ENCODE data around the gene KRTAP2-1.
"Not testable (repeated sequence)": the region's sequence is repeated elsewhere in the genome, so short reads cannot be mapped to it uniquely, and the experiment has no call there.

KRTAP2-1 gene

GRCh38 chr17:41055130-41055529 lies 8.0 kb upstream of the KRTAP2-1 start, which contains the start of gene KRTAP2-2:
KRTAP2-2 (minus strand) TSS chr17:41055230; CDS start chr17:41055211, 19 bp downstream.
- DNase-seq: not testable (repeated sequence)

DNA sequence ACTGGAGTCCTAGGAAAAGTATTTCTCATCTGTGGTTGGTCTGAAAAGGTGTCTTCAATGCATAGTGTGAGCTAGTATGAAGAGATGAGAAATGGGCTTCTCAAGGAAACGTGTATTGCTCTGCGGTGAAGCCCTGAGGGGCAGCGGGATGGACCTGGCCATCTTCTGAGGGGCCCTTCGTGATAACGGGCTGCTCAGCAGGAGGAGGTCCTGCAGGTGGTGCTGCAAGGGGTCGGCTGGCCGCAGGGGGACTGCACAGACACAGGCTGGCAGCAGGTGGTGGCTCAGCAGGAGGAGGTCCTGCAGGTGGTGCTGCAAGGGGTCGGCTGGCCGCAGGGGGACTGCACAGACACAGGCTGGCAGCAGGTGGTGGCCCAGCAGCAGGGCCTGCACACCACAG lies 7.4 kb upstream of the KRTAP2-1 start:
- not testable (repeated sequence) for DNase-seq

- DNase-seq: no peak
These were observed 6.9 kb upstream of the KRTAP2-1 start for GRCh38 chr17:41054025-41054424.

- DNase-seq: no peak
These were observed 5.5 kb upstream of the KRTAP2-1 start for GRCh38 chr17:41052566-41052965.

- no peak for DNase-seq
These were observed 2.0 kb upstream of the KRTAP2-1 start for GRCh38 chr17:41049110-41049509.

GRCh38 chr17:41048441-41048840 lies 1.3 kb upstream of the KRTAP2-1 start:
- no peak for DNase-seq

DNA sequence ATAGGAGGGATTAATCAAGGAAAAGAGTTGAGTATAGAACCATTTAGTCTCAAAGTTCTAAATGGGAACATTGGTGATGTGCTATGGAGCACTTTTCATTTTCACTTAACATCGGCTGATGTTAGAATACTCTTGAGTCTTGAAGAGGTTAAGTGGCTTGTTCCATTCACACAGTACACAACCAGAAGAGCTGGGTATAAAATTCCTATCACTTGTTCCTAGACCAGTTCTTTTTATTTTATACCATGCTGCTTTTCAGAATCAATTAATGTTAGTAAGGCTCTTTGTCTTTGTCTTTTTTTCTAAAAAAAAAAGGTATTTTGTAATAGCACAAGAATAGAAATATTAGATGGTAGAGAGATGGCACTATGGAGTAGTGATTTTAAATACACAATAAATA lies 4.2 kb downstream of the KRTAP2-1 start:
- no peak for DNase-seq

GRCh38 chr17:41040783-41041571 lies 6.1 kb downstream of the KRTAP2-1 start, which contains the start of gene KRTAP1-1:
KRTAP1-1 (minus strand) TSS chr17:41041450; CDS start chr17:41041397, 53 bp downstream.
- DNase-seq: peak; percentile 64

DNA sequence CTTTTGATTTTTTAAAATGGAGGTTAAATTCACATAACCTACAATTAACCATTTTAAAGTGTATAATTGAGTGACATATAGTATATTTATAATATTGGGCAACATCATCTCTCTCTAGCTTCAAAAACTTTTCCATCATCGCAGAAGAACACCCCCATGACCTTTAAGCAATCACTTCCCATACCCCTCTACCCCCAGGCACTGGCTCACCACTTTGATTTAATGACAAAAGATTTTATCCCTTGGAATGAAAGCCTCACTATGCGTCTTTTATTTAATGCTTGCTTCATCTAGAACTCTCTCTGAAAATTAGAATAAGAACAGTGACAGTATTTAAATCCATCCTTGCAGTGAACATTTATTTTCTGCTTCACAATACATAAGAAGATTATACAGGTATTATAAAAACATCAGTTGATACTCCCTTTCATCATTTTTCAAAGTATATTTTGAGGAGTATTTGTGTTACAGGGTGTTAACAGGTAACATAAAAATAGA lies 9.2 kb downstream of the KRTAP2-1 start:
- no peak for DNase-seq

DNA sequence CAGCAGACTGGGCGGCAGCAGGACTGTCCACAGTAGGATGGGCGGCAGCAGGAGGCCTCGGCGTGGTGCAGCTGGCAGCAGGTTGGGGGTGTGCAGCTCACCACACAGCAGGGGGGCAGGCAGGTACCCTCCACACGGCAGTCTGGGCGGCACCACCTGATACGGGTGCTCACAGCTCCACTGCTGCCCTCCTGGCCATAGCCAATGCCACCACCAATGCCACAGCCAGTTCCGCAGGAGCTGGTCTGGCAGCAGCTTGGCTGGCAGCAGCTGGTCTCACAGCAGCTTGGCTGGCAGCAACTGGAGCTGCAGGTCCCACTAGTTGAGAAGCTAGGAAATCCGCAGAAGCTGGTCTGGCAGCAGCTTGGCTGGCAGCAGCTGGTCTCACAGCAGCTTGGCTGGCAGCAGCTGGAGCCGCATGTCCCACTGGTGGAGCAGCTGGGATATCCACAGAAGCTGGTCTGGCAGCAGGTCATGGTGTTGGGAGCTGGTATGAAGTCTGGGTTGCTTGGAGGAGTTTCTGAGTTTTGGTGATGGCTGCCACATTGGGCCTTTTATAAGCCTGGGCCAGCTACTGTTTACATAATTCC lies 12.7 kb downstream of the KRTAP2-1 start, which contains the start of gene KRTAP1-3:
Gene KRTAP1-3 (minus strand): TSS at position 529 of the 590 bp plus-strand sequence. CDS start 53 bp downstream, at position 476.
- DNase-seq: peak; percentile 73

GRCh38 chr17:41029633-41030245 lies 17.4 kb downstream of the KRTAP2-1 start, which contains the start of gene KRTAP1-4:
KRTAP1-4 (minus strand) TSS chr17:41030195; CDS start chr17:41030078, 117 bp downstream.
- peak; percentile 49 for DNase-seq

DNA sequence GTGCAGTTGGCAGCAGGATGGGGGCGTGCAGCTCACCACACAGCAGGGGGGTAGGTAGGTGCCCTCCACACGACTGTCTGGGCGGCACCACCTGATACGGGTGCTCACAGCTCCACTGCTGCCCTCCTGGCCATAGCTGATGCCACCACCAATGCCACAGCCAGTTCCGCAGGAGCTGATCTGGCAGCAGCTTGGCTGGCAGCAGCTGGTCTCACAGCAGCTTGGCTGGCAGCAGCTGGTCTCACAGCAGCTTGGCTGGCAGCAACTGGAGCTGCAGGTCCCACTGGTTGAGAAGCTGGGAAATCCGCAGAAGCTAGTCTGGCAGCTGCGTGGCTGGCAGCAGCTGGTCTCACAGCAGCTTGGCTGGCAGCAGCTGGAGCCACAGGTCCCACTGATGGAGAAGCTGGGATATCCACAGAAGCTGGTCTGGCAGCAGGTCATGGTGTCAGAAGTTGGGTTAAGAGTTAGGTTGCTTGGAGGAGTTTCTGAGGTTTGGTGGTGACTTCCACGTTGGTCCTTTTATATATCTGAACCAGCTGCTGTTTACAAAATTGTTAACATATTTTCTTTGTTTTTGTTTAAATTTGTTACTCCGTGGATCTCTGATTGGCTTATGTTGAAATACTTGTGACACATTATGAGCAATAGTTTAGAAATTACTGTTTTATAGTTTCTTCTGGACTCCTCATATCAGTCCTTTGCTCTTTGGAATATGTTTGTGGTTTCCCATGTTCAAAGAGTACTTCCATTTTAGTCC lies 20.2 kb downstream of the KRTAP2-1 start, which contains the start of gene KRTAP1-5:
Gene KRTAP1-5 (minus strand): TSS at position 494 of the 757 bp plus-strand sequence. CDS start 53 bp downstream, at position 441.
- peak; percentile 68 for DNase-seq

- DNase-seq: no peak
These were observed 22.4 kb downstream of the KRTAP2-1 start for GRCh38 chr17:41024697-41025096.

- no peak for DNase-seq
These were observed 26.8 kb downstream of the KRTAP2-1 start for GRCh38 chr17:41020336-41020735.

DNA sequence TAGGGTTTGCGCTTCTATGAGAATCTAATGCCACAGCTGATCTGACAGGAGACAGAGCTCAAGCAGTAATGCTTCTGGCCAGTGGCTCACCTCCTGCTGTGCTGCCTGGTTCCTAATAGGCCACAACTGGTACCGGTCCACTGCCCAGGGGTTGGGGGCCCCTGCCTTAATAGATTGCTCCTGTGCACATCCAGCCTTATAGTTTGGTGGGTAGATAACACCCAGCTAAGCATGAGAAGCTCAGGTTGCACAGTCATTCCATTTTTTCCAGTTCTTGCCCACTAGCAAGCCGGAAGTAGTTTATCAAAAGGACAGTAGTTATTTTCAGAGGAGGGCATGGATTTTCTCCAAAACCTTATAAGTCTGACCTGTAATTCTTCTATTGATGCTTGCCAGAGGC lies 27.7 kb downstream of the KRTAP2-1 start:
- no peak for DNase-seq

DNA sequence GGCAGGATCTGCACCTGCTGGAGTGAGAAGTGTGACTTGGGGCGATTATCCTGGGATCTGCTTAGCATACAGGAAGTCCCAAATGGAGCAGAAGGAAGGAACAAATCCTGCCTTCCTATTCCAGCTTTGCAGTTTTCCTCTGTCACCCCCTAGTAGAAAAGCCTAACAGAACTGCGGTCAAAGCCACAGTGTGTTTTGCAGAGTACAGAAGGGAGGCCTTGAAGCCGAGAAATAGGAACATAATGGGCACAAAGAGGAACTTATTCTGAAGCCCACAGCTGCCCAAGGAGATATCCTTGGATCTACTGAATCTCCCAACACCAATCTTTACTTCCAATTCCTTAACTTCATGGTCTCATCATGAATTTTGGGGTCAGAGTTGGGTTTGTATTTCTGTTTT lies 28.6 kb downstream of the KRTAP2-1 start:
- DNase-seq: no peak

DNA sequence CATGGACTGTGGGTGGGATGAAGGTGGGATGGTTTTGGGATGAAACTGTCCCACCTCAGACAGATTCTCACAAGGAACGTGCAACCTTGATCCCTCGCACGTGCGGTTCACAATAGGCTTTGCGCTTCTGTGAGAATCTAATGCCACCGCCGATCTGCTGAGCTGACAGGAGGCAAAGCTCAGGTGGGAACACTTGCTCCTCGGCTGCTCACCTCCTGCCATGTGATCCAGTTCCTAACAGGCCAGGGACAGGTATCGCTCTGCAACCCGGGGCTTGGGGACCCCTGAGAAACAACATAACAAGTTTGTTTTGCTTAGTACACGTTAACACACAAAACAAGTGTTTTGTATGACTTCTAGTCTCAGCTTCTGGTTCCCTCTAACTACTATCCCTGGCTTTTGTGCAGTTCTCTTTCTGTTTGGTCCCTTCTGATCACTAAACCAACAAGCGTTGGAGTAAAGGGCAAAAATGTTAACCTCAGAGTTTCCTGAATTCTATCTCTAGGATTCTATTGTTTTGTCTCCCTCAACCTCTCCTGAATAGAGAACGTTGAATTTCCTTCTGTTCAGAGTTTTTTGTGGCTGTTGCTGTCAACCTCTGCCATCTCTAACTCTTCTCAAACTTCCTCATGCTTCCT lies 30.4 kb downstream of the KRTAP2-1 start:
- no peak for DNase-seq

- no peak for DNase-seq
These were observed 31.7 kb downstream of the KRTAP2-1 start for GRCh38 chr17:41015454-41015853.

DNA sequence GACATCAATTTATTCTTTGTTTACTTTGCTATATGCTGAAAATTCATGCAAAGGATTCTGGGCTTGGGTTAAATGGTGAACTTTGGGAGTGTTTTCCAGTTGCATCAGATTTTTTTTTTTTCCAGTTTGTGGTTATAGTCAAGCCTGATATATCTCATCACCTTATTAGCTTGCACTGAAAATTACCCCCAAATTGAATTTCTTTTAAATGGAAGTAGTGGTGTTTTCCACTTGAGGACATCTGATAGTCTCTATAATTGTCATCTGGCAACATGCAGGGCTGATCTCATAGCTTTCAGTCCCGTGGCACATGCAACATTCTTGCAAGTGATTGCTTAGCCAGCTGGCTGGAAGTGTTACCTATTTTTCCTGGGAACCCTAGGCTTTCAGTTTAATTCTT lies 33.5 kb downstream of the KRTAP2-1 start:
- DNase-seq: peak; percentile 63

DNA sequence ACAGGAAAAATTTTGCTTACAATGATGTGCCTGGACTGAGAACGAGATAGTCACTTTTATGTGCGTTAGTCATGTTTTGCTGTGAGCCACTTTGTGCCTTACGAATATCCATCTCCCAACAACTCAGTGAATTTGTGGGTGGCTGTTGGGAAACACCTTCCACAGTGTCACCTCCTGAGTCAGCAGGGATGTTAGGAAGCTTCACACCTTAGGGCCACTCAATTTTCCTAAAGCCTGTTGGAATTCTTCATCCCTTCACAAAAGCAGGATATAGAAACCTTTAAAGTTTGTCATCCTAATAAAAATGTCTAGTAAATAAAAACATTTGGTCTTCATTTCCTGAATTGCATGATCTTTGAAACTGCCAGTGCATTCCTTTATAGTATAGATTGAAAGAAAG lies 33.9 kb downstream of the KRTAP2-1 start:
- DNase-seq: no peak

DNA sequence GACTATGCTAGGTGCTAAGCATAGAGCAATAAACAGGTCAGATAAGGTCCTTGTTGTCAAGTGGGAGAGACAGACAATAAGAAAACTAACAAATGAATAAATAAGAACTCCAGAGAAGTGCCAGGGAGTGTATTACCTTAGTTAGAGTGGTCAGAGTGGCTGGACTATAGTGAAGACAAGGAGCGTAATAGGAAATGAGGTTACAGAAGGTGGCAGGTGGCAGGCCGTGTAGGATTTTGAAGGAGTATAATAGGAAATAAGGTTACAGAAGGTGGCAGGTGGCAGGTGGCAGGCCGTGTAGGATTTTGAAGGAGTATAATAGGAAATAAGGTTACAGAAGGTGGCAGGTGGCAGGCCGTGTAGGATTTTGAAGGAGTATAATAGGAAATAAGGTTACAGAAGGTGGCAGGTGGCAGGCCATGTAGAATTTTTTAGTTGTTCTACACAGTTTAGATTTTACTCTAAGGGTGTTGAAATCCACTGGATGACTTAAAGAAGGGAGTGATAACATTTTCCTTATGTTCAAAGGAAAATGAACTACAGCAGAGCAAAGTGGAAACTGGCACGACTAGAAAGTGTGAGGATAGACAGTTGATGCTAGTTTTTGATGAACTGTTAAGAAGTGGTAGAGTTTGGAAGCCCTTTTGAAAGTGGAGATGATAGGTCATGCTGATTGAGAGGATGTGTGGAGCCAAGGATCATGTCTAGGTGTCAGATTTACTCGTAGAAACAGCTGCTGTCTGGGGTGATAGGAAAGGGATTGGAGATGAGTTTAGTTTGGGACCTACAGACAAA lies 34.6 kb downstream of the KRTAP2-1 start:
- peak; percentile 15 for DNase-seq
